NB4 (cell line): ENCODE data around the gene SHB.

Source experiments
- CTCF ChIP-seq: IDR thresholded peaks from one replicate; pipeline ENCODE4 v1.5.1; 2012; ENCODE audit warnings: low read depth, low read length
- POLR2A ChIP-seq: IDR thresholded peaks from 2 replicates; pipeline ENCODE4 v1.6.1; 2011; ENCODE audit warnings: mild to moderate bottlenecking; ENCODE audit not compliant: insufficient read length; ENCODE audit errors: extremely low read depth

GRCh38 chr9:38094165-38094564 lies 25.1 kb upstream of the SHB start:
- no peak for TF ChIP-seq CTCF
- TF ChIP-seq POLR2A, result no peak
